COLO829 (cell line): Measurements from ENCODE around the gene PID1.
"Not testable (repeated sequence)": the region's sequence is repeated elsewhere in the genome, so short reads cannot be mapped to it uniquely, and the experiment has no call there.

Experiments used
- DNase-seq: peaks from one replicate; pipeline ENCODE4 v3.0.0; 2012; ENCODE audit warnings: low spot score

The PID1 gene

DNA sequence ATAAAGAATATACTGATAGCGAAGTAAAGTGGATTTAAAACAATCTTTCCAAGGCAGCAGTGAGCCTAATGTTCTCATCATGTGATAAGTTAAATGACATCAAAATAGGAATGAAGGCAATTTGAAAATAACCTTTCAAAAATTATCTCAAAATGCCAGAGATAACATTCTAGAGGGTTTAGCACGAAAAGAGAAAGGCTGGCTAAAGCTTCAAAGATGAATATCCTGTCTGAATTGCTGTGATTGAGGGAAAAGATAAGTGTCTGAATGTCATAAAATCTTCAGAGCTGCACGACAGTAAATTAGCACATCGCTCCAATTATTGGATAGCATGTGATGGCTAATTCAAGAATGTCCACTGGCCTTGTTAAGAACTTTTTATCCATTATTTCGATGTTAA is 159.3 kb downstream of the PID1 start:
- no peak for DNase-seq

DNA sequence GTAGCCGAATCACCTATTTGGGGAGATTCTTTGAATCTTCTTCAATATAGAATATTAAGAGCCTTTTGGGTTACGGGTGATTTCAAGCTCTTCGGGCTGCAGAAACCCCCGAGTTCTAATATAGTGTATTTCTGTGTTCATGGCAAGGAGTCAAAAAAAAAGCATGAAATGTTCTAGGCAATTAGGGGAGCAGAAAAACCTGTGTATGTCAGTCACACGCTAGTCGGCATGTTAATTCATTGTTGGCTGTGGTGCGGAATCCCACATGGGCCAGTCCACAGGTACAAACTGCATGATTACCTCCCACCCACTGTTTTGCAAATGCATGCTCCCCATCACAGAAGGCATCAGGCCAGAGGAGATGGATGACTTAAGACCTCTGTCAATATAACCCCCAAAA is 161.9 kb downstream of the PID1 start:
- DNase-seq: no peak

DNA sequence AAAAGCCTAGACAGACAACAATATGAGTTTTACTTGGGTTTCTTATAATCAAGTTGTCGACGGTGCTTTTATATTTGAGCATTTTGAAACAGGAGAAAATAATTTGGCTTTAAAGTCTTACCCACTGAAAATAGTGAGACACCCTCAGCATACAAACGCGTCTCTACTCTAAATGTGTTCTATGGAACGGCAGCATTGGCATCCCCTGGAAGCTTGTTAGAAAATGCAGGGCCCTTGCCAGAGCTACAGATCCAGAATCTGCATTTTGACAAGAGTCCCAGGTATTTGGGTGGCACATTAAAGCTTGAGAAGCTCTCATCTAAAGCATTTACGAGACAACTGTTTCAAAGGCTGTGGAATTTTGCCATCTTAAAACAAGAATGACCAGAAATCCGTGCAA is 163.5 kb downstream of the PID1 start:
- DNase-seq: no peak

DNA sequence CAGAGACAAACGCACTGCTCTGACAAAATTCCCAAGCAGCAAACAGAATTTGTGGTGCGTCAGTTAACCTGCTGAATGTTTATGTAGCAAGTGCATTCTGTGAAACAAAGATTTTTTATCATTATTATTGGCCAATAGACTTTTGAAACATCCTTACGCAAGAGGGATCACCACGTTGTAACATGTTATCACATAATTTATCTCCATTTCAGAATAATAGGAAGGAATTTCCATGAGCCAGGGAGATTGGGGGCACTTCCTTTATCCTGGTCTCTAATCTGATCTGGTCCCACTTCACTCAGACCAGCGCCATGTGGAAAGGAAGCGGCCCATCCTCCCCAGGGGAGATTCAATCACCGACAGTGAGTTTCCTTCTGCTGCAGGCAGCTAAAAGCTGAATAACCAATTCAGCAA is 166.1 kb downstream of the PID1 start:
- DNase-seq: no peak

DNA sequence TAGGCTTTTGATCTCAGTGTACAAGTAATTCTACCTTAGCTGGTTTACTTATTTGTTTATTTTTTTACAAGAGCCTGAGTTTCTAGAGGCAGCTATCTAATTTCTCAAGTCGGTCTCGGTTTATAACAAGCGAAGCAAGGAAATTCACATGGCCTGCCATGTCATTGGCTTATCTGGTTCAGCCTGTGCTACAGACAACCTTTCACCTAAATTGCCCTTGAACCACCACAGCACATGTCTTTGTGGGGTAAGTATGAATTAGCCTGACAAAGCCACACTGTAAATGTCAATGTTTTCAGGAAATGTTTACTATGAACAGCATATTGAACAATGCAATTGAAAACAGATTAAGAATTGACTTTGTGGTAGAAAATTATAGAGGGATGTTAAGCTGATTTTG is 167.1 kb downstream of the PID1 start:
- no peak for DNase-seq

DNA sequence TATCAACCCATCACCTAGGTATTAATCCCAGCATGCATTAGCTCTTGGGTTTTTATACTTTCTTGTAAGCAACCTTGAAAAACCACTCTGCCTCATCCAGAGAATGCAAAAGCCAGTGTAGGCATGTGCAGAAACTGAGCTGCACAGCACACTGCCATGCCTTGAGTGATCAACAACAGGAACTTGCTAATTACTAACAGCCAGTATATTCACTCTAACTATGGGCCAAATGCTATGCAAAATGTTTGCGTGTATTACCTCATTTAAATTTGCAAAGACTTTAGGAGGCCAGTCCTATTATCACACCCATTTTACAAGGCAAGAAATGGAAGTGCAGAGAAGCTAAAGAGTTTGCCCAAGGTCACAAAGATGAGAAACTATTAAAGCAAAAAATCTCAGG is 169.8 kb downstream of the PID1 start:
- DNase-seq: no peak

DNA sequence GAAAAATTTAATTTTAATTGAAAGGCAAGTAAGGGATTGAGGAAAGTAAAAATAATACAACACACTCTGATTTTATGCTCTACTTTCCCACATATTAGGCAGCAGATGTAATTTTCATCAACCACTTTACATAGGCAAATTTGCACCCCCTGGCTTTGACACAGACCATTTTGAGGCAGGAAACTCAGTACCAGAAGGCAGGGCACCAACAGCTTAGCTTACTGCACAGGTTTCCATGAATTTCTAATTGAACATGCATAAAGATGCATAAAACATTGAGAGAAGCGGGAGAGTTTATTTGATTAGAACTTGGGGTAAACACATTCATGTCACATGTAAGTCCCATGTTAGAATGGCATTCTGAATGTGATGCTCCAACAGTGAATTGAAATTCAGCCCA is 171.9 kb downstream of the PID1 start:
- no peak for DNase-seq

DNA sequence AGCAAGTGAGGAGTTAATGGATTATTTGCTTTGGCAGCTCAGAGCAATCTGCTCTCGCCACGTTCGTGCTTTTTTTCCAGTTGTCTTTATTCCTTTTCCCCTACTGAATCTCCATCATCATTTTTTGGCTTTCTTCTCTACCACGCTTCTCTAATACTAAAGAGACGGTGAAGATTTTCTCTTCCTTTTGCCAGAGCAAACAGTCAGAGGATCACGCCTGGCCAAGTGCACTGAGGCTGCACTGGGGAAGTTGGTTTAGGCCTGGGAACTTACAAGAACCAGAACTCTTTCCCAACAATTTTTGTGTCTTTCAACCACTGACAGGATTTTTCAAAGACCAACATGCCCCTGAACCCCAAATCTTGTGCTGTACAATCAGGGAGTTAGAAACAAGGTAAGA is 172.3 kb downstream of the PID1 start:
- DNase-seq: no peak

DNA sequence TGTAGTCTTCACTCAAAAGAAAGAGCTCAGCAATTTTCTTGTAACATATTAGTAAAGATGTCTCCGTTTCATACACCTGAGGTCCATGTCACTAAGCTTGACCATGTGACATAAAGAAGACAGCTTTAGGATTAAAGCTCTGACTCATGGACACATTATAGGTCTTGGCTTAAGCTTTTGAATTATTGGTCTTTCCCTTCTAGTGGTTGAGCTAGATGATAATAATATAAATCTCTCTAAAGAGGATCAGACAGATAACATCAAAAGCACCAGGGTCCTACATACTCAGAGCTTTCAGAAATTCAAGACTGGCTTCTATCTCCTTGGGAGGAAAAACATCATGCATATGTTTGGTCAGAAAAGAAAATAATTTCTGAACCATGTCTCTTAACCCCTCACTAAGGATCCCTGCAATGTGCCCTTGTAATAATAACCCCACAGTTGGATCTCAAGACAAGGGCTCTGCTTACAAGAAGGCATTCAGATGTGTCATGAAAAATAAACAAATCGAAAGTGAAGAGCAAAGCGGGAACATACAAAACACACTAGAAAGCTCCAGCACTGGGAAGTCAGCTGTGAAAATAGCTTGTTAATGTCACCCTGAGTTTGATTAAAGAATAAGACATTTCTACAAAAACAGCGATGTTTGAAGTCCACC is 174.5 kb downstream of the PID1 start:
- DNase-seq: no peak

DNA sequence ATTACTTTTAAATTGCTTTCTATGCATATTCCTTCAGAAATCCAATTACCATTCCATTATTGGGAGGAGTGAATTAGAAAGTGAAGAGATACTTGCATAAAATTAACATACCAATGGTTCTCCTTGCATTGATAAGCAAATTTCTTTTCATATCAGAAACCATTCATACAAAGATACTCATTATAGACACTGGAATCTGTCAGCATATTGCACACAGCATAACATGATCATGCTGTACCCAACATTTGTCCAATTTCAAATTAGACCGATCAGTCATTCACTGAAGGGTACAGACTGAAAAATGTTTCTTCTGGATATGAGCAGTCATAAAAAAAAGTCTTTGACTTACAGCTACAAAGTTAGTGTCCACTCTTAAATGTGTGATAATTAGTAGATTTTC is 175.6 kb downstream of the PID1 start:
- DNase-seq: no peak

DNA sequence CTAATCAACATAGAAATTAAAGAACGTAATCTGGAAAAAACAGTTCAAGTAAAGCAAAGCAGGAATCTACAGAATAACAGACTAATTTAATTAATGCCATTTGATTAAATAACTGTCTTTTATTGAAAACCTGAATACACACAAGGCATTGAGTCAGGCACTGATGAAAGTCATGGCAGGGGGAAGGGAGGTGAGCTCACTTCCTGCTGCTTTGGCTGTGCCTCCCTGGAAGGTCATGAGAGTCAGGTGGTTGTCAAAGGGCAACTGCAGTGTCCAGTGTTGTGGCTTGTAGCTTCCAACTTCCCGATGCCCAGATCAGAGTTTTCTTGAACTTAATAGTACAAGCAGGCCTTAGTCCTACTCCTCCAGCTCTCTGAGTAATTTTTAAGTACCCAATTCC is 180.9 kb downstream of the PID1 start:
- DNase-seq: no peak

DNA sequence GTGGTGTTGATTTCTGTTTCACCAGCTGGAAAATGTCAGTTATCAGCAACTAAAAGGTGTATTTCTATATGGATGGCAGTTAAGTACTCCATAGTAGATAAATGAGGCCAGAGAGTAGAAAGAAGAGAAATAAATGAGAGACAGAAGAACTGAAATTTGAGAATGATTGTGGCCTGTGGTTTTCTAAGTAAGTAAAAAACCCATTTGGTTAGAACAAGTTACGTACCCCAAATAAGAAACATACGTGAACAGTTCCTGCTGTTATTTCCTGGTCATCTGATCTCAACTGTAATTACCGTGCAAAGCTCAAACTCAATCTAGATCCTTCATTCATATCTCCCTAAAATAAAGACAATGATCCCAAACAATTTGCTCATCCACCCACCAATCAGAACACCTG is 181.3 kb downstream of the PID1 start:
- DNase-seq: no peak

DNA sequence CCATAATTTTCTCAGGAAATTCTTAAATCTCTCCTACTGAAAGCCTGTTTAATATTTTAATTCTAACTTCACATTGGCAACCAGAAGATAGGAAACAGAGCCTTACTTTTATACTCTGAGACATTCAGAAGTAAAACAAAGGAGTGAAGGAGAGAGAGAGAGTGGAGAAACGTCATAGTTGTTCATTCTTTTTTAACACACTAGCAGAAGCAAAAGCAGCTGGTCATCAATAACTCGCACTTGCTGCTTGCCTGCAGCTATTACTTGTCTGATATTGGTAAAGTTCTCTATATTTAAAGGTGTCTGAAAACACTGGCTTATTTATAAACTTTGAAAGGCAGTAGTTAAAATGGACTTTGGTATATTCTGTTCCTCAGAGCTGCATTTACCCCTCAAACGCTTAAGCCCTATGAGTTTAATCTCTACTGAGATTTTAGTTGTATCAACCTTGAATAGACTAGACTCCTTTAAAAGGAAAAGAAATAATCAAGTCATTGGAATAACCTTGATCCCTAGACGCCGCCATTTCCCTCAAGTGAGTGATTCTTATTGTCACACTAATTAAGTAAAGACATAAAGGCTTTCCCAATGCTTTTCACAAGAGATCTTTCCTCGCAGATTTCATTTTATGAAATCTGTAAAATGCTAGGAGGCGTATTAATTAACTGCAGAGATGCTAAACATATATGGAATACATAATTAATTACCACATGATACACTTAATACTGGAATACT is 182.0 kb downstream of the PID1 start:
- no peak for DNase-seq

DNA sequence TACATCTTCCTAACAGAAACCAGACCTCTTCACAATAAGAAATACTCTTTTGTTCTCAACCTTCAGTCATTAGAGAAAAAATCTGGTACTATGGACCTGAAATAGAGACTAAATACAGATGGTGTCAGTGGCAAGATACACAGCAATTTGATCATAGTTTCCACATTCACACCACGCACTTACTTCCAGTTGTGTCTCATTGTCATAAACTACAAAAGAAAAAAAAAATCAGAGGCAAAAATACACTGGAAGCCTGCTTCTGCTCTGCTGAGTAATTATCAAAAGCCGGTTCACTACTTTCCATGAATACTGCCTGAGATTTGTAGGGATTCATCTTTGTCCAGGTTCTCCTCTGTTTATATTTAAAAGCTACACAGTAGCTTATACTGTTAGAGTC is 182.6 kb downstream of the PID1 start:
- no peak for DNase-seq

DNA sequence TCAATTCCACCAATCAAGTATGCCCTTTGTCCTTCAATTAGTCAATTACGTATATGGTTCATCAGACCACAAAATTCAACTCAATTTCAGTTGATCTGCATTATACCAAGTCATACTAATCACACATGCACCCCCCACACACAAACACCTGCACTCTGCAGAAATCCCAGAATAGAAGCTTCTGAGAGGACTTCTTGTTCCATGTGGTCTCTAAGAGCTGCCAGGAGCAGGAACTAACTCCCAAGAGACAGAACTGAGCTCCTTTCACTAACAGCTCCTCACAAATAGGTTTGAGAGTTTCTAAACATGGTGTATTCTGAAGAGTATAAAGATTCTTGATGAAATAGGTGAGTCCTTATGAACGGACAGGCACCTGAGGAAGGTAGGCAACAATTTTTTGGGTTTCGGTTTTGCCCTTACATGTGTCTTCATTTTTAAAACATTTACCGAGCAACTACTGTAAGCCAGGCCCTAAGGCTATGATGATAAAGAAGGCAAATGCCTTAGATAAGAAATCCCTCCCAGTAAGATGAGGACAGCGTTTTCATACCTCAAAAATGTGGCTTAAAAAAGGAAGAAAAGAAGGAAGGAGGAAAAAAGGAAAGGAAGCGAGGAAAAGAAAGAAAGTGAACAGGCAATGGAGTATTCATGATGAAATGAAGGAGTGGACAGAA is 183.1 kb downstream of the PID1 start:
- no peak for DNase-seq

DNA sequence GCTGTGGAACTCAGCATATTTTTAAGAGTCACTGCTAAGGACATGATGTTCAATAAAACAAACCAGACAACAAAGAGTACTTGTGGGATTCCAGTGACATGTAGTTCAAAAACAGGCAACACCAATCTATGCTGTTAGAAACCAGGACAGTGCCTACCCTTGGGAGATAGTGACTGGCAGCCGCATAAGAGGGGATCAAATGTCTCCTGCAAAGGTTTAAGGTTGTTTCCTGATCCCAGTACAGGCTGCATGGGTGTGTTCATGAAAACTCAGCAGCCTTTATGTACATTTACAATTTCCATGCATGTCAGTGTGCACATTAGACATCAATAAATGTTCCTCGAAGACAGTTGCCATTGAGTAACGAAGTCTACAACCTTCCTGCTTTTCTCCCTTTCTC is 183.8 kb downstream of the PID1 start:
- DNase-seq: no peak

DNA sequence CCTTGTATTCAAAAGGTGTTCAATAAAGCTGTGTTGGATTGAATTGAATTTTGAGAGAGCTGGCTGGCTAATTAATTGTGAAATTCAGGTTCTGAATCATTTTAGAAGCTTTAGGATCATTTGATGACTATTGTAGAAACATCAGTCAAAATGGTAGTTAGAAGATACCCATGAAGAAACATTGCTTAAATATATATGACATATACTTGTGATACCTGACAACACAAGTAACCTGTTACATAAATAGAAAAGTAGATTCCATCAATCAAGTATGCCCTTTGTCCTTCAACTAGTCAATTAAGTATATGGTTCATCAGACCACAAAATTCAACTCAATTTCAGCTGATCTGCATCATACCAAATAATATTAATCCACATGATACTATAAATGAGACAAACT is 185.6 kb downstream of the PID1 start:
- no peak for DNase-seq

DNA sequence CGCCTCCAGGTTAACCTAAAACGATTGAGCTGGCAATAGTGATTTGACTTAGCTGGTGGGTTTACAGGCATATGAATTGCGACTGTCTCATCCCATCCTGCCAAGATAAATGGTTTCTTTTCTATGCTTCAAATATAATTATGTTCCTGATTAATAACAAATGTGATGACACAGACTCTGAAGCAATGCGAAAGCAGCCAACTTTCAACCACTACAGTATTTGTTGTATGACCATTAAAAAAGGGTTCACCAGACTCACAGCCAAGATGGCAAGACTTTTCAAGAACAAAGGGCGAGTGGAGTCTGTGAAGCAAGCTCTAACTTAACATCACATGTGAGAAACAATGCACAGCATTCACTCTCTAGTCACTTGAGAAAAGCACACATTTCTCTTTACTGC is 186.6 kb downstream of the PID1 start:
- no peak for DNase-seq

DNA sequence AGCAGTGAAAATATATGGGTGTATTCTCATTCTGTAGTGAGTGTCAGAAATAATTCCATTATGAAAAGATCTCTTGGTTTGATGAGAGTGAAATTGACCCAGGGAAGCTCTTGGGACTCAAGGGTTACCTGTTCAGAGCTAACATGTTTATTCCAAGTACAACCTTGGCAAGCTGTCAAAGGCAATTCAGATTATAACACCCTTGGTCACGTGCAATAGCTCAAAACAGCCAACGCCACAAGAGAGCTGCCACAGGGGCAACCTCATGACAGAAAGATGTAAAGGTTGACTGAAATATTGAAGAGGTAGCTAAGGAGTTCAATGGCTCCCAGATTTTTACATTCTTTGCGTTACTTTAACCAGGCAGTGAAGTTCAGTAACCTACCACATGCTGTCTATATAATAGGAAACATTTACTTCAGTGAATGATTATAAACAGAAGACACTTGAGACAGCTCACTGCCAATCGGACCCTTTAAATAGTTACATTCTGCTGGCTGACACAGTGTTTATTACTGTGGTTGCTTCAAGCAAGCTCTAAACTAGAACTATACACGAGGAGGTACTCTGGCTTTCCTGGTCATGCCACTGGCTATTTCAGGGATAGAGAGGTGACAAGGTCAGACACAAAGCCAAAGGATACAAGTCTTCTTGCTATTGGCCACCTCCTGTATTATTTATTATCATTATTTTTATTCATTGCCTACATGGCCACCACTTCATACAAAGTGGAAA is 187.3 kb downstream of the PID1 start:
- no peak for DNase-seq

DNA sequence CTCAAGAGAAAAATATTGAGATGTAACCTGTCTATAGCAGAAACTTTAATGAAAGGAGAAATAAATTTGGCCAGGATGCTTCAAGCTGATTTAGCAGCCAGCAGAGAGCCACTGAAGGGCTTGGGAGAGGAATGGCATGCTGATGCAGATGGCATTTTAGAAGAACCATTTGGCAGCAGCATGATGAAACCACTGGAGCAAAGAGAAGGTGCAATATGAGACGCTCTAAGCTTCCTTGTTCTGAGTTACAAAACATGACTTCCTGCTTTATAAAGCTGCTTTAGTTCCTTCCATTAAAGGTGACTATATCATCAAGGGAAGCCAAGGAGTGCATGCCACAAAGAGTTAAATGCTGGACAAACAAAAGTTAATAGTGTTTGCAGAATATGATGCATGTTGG is 189.7 kb downstream of the PID1 start:
- no peak for DNase-seq

DNA sequence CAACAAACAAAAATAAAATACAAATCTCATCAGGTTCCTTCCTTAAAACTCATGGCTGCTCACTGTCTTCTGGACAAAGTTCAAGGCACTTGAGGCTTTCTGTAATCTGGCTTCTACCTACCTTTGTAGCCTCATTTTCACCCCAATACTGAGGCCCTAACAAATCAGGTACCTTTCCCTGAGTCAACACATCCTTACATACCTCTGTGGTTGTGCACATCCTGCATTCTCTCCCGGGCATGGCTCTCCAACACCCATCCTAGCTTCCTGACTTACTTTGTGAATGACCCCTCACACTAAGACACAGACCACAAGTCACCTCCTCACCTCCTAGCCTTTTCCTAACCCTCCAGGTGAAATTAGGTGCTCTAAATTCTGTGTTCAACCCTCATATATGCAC is 190.9 kb downstream of the PID1 start:
- DNase-seq: no peak

DNA sequence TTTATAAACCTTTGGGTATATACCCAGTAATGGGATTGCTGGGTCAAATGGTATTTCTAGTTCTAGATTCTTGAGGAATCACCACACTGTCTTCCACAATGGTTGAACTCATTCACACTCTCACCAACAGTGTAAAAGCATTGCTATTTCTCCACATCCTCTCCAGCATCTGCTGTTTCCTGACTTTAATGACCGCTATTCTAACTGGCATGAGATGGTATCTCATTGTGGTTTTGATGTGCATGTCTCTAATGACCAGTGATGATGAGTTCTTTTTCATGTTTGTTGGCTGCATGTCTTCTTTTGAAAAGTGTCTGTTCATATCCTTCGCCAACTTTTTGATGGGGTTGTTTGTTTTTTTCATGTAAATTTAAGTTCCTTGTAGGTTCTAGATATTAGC is 194.2 kb downstream of the PID1 start:
- not testable (repeated sequence) for DNase-seq

DNA sequence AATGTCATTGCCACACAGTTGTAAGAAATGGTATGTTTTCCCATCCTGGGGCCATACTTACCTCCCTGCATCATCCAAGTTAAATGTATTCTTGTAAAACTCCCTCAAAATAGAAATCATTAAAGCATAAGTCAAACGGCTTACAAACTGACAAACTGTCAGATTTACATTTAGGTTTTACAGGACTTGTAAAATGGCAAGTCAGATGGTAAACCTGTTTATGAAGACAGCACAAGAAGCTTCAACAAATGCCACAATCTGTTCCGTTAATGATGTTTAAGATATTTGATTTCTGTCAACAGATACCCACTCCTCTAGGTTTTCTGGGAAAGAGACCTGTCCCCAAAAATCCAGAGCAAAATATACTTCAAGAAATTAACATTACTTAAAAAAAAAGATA is 197.2 kb downstream of the PID1 start:
- no peak for DNase-seq
